ENCODE measurements around the gene ANKRD39. TPM values are rescaled to one million over a fixed set of nuclear protein-coding genes. Genes with fewer than 3 reads are reported as not detected.
"Not testable (repeated sequence)": the region's sequence is repeated elsewhere in the genome, so short reads cannot be mapped to it uniquely, and the experiment has no call there.

ANKRD39 gene
- total and polyA plus RNA-seq, 10 donors, result 13.6 to 32.2 (median 20.4) TPM

DNA sequence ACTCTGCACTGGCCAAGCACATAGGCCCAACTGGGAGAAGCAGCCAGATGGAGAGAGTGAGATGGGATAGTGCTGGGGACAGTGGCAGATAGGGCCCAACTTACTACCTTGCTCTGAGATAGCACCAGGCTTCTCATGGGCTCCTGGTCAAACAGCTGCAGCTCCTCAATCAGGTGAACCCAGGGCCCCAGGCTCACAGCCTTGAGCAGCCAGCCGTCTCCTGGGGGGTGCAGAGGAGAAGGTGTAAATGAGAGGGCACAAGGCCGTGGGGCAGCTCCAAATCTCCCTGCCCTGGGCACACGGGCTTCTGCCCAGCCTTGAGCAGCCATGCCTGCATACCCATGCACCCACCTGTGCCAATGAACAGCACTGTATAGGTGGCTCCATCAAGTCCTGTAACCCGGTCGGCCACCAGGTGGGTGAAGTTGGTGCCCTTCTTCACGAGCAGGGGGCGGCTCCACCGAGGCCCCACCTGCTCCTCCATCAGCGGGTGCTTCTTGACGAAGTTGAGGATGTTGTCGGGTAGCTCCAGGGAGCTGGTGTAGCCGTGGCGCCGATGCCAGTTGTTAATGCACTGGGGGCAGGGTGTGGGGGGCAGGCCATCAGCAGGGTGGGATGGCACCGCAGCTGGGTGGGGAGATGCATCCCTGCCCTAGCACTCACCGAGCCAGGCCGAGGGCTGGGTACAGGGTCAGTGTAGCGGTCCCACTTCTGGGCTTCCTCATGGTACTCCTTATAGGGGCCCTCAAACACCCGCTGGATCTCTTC, 5.9 kb upstream of the ANKRD39 start:
- Histone ChIP-seq H3K4me3 (peak overlapping the region in 1 of 8 donors; percentile 94), H3K36me3 (peaks cover 0 to 79% (median 50%) of the 10 kb centered on the region in 6 donors), H3K9me3 (no peaks in the 10 kb centered on the region), H3K27me3 (replicated peaks in 1 of 7) (peaks cover 0 to 35% (median 3%) of the 10 kb centered on the region in 7 donors), H3K4me1 (peaks cover 26 to 100% (median 96%) of the 10 kb centered on the region in 6 donors), H3K27ac (peak overlapping the region in 5 of 8 donors; percentile 37 to 98 (median 96))
- intact Hi-C loops (cut with DNase I; ENCODE audit: low total_unique reads), result no loop called here
- WGBS, 5 donors, result 79 to 86% (median 85%) methylated on average over 6 to 19 of the region's 19 CpGs
- TF ChIP-seq POLR2A (IDR thresholded peaks at IDR 0.05) (no peak), POLR2AphosphoS5 (IDR thresholded peaks at IDR 0.05) (peak in 1 of 3 donors; percentile 11)
- DNase-seq, result peak; percentile 72

DNA sequence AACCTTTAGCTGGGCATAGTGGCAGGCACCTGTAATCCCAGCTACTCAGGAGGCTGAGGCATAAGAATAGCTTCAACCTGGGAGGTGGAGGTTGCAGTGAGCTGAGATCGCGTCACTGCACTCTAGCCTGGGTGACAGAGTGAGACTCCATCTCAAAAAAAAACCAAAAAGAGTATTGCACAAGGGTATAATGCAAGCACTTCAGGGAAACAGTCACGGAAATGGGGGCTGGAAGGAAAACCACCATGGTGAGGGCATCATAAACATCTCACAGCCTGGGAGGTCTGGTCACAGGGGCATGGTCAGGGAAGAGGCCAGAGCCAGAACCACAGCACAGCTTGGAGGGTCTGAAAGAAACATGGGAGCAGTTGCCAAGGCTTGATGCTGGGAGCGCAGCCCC, 5.2 kb upstream of the ANKRD39 start:
- DNase-seq; H3K4me3 ChIP-seq; intact Hi-C loops (cut with DNase I; ENCODE audit: low total_unique reads): not testable (repeated sequence)

DNA sequence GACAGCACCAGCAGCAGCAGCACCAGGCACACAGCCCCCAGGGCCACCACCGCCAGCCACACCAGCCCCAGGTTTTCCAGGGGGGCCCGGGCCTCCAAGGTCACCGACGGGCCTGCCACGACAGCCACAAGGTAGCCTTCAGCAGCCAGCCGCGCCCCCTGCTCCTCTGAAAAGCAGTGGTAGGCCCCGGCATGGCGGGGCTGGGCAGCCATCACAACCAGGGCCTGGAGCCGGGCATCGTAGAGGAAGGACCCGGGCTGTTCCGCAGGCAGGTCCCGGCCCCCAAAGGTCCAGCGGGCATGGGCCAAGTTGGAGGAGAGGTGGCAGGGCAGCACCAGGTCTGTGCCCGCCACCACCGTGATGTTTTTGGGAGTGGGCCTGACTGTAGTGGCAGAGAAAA, 3.3 kb upstream of the ANKRD39 start:
- peak overlapping the region in 6 of 8 donors; percentile 13 to 95 (median 78) for H3K27ac ChIP-seq
- H3K36me3 ChIP-seq, result peaks cover 0 to 62% (median 48%) of the 10 kb centered on the region in 6 donors
- WGBS, 5 donors, result 78 to 96% (median 87%) methylated on average over 5 to 17 of the region's 17 CpGs
- peak; percentile 81 for DNase-seq
- intact Hi-C loops (cut with DNase I; ENCODE audit: low total_unique reads), result no loop called here
- H3K9me3 ChIP-seq, result no peaks in the 10 kb centered on the region
- H3K4me1 ChIP-seq, result peaks cover 35 to 96% (median 91%) of the 10 kb centered on the region in 6 donors
- TF ChIP-seq CTCF (IDR thresholded peaks at IDR 0.05 in 8 of 11, conservative IDR thresholded peaks at IDR 0.05 in 3 of 11) (no peak), POLR2A (IDR thresholded peaks at IDR 0.05) (no peak), POLR2AphosphoS5 (IDR thresholded peaks at IDR 0.05) (no peak)
- H3K27me3 ChIP-seq (replicated peaks in 1 of 7), result peaks cover 0 to 11% (median 0%) of the 10 kb centered on the region in 7 donors
- no peak overlapping the region for H3K4me3 ChIP-seq

More for the DNA sequence above, 5.2 kb upstream of the ANKRD39 start:
- peaks cover 29 to 100% (median 95%) of the 10 kb centered on the region in 6 donors for H3K4me1 ChIP-seq
- WGBS, 5 donors, result 60 to 86% (median 73%) methylated on average over 4 of the region's 4 CpGs
- H3K36me3 ChIP-seq, result peaks cover 0 to 79% (median 50%) of the 10 kb centered on the region in 6 donors
- H3K9me3 ChIP-seq, result not testable (repeated sequence)
- H3K27ac ChIP-seq, result peak overlapping the region in 4 of 8 donors; percentile 37 to 96 (median 70)
- H3K27me3 ChIP-seq (replicated peaks in 1 of 7), result peaks cover 0 to 31% (median 0%) of the 10 kb centered on the region in 7 donors

DNA sequence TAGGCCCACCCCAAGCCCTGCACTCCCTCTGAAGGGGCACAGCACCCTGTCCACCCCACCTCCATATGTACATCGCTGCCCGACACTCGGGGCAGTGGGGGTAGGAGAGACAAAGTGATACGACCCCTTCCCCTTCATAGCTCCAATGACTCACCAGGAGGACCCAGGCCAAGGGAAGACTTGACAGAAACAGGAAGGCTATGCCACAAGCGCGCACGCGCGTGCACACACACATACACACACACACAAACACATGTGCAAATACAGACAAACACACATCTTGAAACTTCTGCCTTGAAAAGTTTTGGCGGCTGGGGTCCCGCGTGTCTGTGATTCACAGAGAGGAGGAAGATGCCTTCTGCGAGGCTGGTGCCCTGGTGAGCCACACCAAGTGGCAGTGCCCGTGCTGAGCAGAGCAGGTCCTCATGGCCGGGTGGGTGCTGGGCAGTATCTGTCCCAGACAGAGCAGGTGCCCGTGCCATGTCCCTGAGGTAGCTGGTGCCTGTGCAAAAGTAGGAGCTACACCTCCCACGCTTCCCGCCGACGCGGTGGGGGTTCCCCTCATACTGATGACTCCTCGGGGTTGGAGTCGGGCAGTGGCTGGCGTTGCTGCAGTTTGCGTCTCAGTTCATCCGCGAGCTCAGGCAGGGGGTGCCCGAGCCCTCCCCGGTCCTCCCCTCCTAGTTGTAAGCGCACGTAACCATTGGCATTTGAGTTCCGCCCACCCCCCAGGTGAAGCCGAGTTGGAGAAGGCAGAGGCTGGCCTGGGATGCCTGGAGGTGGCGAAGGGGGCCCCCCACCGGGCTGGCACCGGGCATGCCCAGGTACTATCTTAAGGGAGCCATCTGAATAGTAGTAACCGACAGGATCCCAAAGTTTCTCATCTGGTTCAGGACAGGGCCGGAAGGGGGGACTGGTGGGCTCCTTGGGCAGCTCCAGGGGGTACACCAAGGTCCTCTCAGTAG, 2.5 kb upstream of the ANKRD39 start:
- intact Hi-C loops (cut with DNase I; ENCODE audit: low total_unique reads), result no loop called here
- Histone ChIP-seq H3K36me3 (peaks cover 0 to 55% (median 42%) of the 10 kb centered on the region in 6 donors), H3K4me3 (no peak overlapping the region), H3K9me3 (no peaks in the 10 kb centered on the region), H3K27me3 (replicated peaks in 1 of 7) (peaks cover 0 to 10% (median 0%) of the 10 kb centered on the region in 7 donors), H3K4me1 (peaks cover 37 to 95% (median 86%) of the 10 kb centered on the region in 6 donors), H3K27ac (peak overlapping the region in 7 of 8 donors; percentile 64 to 95 (median 89))
- DNase-seq, result peak; percentile 80
- TF ChIP-seq POLR2AphosphoS5 (IDR thresholded peaks at IDR 0.05), result peak in 2 of 3 donors; percentile 65 to 71
- no peak for TF ChIP-seq CTCF (IDR thresholded peaks at IDR 0.05 in 8 of 11, conservative IDR thresholded peaks at IDR 0.05 in 3 of 11)
- 66 to 79% (median 70%) methylated on average over 32 to 38 of the region's 38 CpGs for WGBS, 5 donors
